Lower leg skin (tissue), 3 donors: ENCODE results near the gene CA10.

ENCODE experiments used
- CTCF ChIP-seq, 3 donors: fragments of 450-650 bp; IDR thresholded peaks; one replicate each; pipeline ENCODE4 v1.5.1; 2016; ENCODE audit warnings: antibody characterized with exemption in 3 of 3, mild to moderate bottlenecking in 3 of 3, moderate library complexity in 2 of 3
- POLR2A ChIP-seq, 2 donors: fragments of 450-650 bp; IDR thresholded peaks; one replicate each; pipeline ENCODE4 v1.6.1; 2016 to 2017; ENCODE audit warnings: antibody characterized with exemption in 2 of 2, mild to moderate bottlenecking in 1 of 2, moderate library complexity in 1 of 2

GRCh38 chr17:51763058-51763457 lies 395.5 kb downstream of the CA10 start:
- TF ChIP-seq CTCF (IDR thresholded peaks at IDR 0.05) (no peak), POLR2A (IDR thresholded peaks at IDR 0.05) (no peak)
